ENCODE measurements around the gene IL23R.

IL23R gene

GRCh38 chr1:67273591-67273990 lies 107.3 kb downstream of the IL23R start:
- H3K27ac ChIP-seq = no peak overlapping the region
- no peak overlapping the region for H3K4me3 ChIP-seq (IDR thresholded peaks at IDR 0.05; ENCODE audit: insufficient read depth, low read depth, low read length)
- no peaks in the 10 kb centered on the region for H3K27me3 ChIP-seq (ENCODE audit: insufficient read depth, low read depth)
- H2AFZ ChIP-seq (ENCODE audit: low read depth) = no peak overlapping the region
- no peaks in the 10 kb centered on the region for H3K4me1 ChIP-seq (ENCODE audit: low read depth, poor library complexity, severe bottlenecking)
- no peak overlapping the region for H3K9ac ChIP-seq
- no peak overlapping the region for H3K4me2 ChIP-seq
- TF ChIP-seq CTCF (conservative IDR thresholded peaks at IDR 0.05; ENCODE audit: low read depth, low read length) = no peak
- no peaks in the 10 kb centered on the region for H3K36me3 ChIP-seq (ENCODE audit: insufficient read depth)
- no peaks in the 10 kb centered on the region for H3K79me2 ChIP-seq (ENCODE audit: insufficient read depth, low read depth)
- H4K20me1 ChIP-seq (ENCODE audit: insufficient read depth) = no peaks in the 10 kb centered on the region

GRCh38 chr1:67274623-67275325 lies 108.5 kb downstream of the IL23R start:
- H3K4me3 ChIP-seq (IDR thresholded peaks at IDR 0.05; ENCODE audit: insufficient read depth, low read depth, low read length) = no peak overlapping the region
- no peak overlapping the region for H3K27ac ChIP-seq
- H4K20me1 ChIP-seq (ENCODE audit: insufficient read depth) = no peaks in the 10 kb centered on the region
- H3K4me1 ChIP-seq (ENCODE audit: low read depth, poor library complexity, severe bottlenecking) = no peaks in the 10 kb centered on the region
- no peak overlapping the region for H2AFZ ChIP-seq (ENCODE audit: low read depth)
- no peaks in the 10 kb centered on the region for H3K27me3 ChIP-seq (ENCODE audit: insufficient read depth, low read depth)
- no peaks in the 10 kb centered on the region for H3K36me3 ChIP-seq (ENCODE audit: insufficient read depth)
- no peak for TF ChIP-seq CTCF (conservative IDR thresholded peaks at IDR 0.05; ENCODE audit: low read depth, low read length)
- H3K4me2 ChIP-seq = no peak overlapping the region
- H3K9ac ChIP-seq = no peak overlapping the region
- no peaks in the 10 kb centered on the region for H3K79me2 ChIP-seq (ENCODE audit: insufficient read depth, low read depth)

- H2AFZ ChIP-seq (ENCODE audit: low read depth) = no peak overlapping the region
- H3K27me3 ChIP-seq (ENCODE audit: insufficient read depth, low read depth) = no peaks in the 10 kb centered on the region
- no peak for TF ChIP-seq CTCF (conservative IDR thresholded peaks at IDR 0.05; ENCODE audit: low read depth, low read length)
- H3K4me3 ChIP-seq (IDR thresholded peaks at IDR 0.05; ENCODE audit: insufficient read depth, low read depth, low read length) = no peak overlapping the region
- H3K4me2 ChIP-seq = no peak overlapping the region
- H3K9ac ChIP-seq = no peak overlapping the region
- no peak overlapping the region for H3K27ac ChIP-seq
- H3K4me1 ChIP-seq (ENCODE audit: low read depth, poor library complexity, severe bottlenecking) = no peaks in the 10 kb centered on the region
- H4K20me1 ChIP-seq (ENCODE audit: insufficient read depth) = no peaks in the 10 kb centered on the region
- no peaks in the 10 kb centered on the region for H3K79me2 ChIP-seq (ENCODE audit: insufficient read depth, low read depth)
- no peaks in the 10 kb centered on the region for H3K36me3 ChIP-seq (ENCODE audit: insufficient read depth)
Observed at GRCh38 chr1:67280696-67281095, 114.4 kb downstream of the IL23R start.

- Histone ChIP-seq H3K9ac (no peak overlapping the region), H3K4me3 (IDR thresholded peaks at IDR 0.05; ENCODE audit: insufficient read depth, low read depth, low read length) (no peak overlapping the region), H4K20me1 (ENCODE audit: insufficient read depth) (no peaks in the 10 kb centered on the region), H3K27me3 (ENCODE audit: insufficient read depth, low read depth) (no peaks in the 10 kb centered on the region), H3K4me2 (no peak overlapping the region), H3K79me2 (ENCODE audit: insufficient read depth, low read depth) (no peaks in the 10 kb centered on the region), H3K27ac (no peak overlapping the region), H2AFZ (ENCODE audit: low read depth) (no peak overlapping the region), H3K36me3 (ENCODE audit: insufficient read depth) (no peaks in the 10 kb centered on the region), H3K4me1 (ENCODE audit: low read depth, poor library complexity, severe bottlenecking) (no peaks in the 10 kb centered on the region)
- no peak for TF ChIP-seq CTCF (conservative IDR thresholded peaks at IDR 0.05; ENCODE audit: low read depth, low read length)
Observed at GRCh38 chr1:67281244-67281643, 115.0 kb downstream of the IL23R start.

Measured in KMS-11 (cell line).